ENCODE data around the gene ELFN1.

ELFN1 gene

DNA sequence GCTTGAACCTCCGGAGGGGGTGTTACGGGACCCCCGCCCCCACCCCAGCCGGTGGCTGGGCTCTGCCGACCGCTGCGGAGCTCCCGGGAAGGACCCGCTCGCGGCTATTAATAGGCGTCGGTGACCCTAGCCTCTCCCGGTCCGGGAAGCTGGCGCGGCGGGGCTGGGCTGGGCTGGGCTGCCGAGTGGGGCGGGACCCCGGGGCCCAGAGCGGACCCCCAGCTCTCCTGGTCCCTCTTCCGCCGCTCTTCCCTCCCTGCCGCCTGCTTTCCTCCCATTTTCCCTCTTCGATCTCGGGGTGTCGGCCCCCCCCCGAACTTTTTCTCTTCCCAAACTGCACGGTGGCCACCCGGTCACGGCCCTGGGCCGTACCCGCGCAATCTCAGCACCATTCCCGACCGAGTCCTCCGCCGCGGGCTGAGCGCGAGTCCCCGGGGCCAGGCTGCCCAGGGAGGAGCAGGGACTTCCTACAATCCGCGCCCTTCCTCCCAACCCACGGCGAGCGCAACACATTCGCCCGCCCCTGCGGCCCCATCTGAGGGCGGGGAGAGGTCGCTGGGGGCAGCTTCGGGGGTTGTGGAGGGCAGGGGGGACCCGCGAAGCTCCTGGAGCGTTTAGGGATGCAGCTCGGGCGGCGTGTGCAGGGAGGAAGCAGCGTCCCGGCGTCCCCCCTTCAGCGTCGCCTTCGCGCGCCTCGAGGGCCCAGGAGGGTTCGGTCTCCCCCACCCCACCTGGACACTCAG is 3.1 kb upstream of the ELFN1 start:
- H3K4me3 ChIP-seq (ENCODE audit: low read depth, low read length) = no peak overlapping the region
- TF ChIP-seq, protein P1, sequence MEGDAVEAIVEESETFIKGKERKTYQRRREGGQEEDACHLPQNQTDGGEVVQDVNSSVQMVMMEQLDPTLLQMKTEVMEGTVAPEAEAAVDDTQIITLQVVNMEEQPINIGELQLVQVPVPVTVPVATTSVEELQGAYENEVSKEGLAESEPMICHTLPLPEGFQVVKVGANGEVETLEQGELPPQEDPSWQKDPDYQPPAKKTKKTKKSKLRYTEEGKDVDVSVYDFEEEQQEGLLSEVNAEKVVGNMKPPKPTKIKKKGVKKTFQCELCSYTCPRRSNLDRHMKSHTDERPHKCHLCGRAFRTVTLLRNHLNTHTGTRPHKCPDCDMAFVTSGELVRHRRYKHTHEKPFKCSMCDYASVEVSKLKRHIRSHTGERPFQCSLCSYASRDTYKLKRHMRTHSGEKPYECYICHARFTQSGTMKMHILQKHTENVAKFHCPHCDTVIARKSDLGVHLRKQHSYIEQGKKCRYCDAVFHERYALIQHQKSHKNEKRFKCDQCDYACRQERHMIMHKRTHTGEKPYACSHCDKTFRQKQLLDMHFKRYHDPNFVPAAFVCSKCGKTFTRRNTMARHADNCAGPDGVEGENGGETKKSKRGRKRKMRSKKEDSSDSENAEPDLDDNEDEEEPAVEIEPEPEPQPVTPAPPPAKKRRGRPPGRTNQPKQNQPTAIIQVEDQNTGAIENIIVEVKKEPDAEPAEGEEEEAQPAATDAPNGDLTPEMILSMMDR (IDR thresholded peaks at IDR 0.05; ENCODE audit: low read depth, low read length, missing control alignments) = no peak
- DNase-seq (ENCODE audit: low read depth) = no peak

DNA sequence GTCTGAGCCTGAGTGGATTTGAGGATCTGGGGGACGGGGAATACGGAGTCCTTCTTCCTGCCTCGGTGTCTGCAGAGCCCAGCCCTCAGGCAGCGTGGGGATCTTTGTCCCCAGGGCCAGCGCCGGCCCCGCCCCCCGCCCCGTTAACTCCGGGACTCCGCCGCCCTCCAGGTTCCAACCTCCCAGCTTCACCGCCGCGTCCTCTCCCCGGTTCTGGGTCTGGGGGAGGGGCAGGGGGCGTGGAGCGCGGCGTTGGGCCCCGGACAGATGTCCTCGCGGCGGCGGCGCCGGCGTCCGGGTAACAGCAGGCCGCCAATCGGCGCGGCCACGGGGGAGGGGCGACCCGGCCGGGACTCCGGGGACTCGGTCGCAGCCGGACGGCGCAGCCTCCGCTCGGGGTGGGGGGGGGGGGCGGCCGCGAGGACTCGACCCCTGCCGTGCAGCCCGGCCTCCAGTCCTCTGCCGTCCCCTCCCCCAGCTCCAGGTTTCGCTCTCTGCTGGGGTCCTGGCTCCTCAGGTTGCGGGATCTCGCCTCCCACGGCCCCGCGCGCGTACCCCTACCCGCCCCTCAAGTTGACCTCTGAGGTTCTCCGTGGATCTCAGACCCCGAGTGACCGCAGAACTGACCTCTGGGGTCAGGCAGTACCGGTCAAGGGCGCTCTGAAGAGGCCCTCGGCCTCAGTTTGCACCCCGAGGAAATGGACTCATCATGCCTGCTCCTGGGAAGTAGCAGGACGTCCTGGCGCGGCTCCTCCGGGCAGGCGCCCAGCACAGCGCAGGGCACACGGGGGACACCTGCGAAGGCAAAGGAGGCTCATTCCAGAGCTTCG is 2.3 kb upstream of the ELFN1 start:
- DNase-seq (ENCODE audit: low read depth) = no peak
- H3K4me3 ChIP-seq (ENCODE audit: low read depth, low read length) = no peak overlapping the region
- TF ChIP-seq, protein P1 (IDR thresholded peaks at IDR 0.05; ENCODE audit: low read depth, low read length, missing control alignments) = no peak

DNA sequence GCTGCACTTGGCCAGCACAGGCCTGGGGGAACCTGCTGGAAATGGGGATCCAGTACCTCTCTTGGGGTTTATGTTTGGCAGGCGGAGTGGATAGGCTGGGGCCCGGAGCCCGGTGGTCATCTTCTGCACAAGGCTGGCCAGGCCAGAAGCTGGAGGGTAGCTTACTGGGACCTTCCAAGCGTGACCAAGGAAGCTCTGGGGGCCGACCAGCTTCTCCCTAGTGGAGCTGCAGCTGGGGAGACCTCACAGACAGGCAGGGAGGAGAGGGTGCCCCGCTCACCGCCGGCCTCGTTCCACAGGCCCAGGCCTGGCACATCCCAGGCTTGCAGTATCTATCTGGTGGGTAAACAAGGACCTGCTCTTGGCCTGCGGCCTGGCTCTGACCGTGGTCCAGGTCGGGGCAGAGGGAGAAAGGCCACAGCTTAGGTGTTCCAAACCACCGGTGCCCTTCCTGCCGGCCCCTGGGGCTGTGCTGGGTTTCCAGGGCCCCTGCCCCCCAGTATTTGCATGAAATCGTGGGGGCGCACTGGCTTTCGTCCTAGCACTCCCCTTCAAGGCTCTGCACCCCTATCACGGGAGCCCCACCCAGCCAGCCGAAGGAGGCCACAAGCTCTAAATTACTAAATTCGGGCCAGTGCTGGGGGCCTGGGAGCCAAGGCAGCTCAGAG is 1.5 kb upstream of the ELFN1 start:
- DNase-seq (ENCODE audit: low read depth) = no peak
- H3K4me3 ChIP-seq (ENCODE audit: low read depth, low read length) = no peak overlapping the region
- TF ChIP-seq, protein P1 (IDR thresholded peaks at IDR 0.05; ENCODE audit: low read depth, low read length, missing control alignments) = no peak

DNA sequence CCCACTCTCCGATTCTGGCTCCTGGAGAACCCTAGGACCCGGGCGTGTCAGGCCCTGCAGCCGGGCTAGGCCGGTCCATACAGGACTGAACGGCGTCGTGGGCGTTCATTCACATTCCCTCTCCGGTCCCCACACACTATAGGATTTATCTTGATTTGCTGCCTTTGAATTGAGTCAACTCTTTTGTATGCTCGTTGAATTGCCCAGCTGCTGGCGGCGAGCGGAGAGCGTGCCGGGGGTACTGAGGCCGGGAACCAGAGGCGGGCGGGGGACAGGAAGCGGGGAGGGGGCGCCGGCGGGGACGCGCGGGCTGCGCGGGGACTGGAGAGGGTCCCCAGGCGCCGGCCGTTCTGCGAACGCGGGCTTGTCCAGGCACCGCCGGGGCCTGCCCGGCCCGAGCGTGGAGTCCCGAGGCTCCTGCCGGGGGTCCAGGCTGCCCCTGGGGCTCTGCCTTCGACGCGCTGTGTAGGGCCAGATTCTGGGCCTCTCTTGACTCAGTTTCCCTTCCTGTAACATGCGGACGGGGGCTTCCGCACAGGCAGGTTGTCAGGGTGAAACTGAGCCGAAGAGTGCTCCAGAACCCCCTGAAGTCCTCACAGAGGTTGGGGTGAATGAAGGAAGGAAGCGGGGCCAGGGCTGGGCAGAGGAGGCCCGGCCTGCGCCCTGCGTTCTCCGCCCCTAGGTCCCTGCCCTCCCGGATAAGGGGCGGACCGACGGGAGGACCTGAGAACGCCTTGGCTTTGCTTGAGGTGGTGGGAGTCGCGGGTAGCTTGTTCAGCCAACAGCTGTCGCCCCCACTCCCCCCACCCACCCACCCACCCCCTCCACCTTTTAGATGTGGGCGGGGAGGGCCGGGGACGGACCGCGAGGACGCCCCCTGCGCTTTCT is 769 bp upstream of the ELFN1 start:
- TF ChIP-seq, protein P1 (IDR thresholded peaks at IDR 0.05; ENCODE audit: low read depth, low read length, missing control alignments) = no peak
- no peak overlapping the region for H3K4me3 ChIP-seq (ENCODE audit: low read depth, low read length)
- no peak for DNase-seq (ENCODE audit: low read depth)

DNA sequence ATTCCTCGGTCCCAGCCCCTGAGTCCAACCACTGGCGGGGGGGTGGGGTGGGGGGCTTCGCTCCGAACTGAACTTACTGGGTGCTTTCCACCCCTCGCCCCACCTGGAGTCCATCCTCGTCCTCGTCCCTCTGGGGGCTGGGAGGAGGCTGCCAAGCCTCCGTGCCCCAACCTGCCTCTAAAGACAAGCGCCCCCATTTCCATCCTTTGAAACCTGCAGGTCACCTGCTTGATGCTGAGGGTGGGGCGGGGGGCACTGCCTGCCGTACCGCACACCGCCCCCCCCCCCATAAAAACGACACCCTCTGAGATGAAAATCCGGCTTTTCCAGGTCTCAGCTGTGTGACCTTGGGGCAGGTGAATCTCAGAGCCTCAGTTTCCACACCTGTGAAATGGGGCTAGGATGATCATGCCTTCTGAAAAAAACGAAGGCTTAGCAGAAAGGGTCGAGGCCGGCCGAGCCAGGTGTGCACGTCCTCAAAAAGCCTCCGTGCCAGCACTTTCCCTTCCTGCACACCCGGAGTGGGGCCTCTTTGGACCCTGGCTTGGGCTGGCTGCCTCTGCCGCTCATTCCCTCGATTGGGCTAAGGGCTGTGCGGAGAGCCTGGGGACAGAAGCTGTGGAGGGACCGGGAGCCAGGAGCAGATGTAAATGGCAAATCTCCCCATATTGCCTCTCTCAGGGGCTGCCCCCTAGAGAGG is 967 bp downstream of the ELFN1 start:
- H3K4me3 ChIP-seq (ENCODE audit: low read depth, low read length) = no peak overlapping the region
- TF ChIP-seq, protein P1 (IDR thresholded peaks at IDR 0.05; ENCODE audit: low read depth, low read length, missing control alignments) = no peak
- DNase-seq (ENCODE audit: low read depth) = no peak
